DND-41 (cell line): Measurements from ENCODE around the gene CYP2C9.
"Not testable (repeated sequence)": the region's sequence is repeated elsewhere in the genome, so short reads cannot be mapped to it uniquely, and the experiment has no call there.

Source experiments
- ATAC-seq: fragments of 200-7000 bp; cut with Tn5 transposase; 3 replicates; pipeline ENCODE4 v1.9.1; 2021; ENCODE audit warnings: low read depth; ENCODE audit not compliant: insufficient read depth
- DNase-seq: peaks from one replicate; pipeline ENCODE4 v3.0.0-alpha.2; 2020
- H2AFZ ChIP-seq: 2 replicates; pipeline ENCODE4 v1.6.0; 2012; ENCODE audit warnings: low read depth, low read length
- H3K27ac ChIP-seq: 2 replicates; pipeline ENCODE4 v1.5.1; 2012; ENCODE audit warnings: low read length, inconsistent platforms
- H3K27me3 ChIP-seq: fragments of 200-600 bp; sonication (generic); 2 replicates; pipeline ENCODE4 v1.6.0; 2012; ENCODE audit warnings: low read length, mild to moderate bottlenecking, inconsistent platforms; ENCODE audit not compliant: insufficient read depth, poor library complexity
- H3K36me3 ChIP-seq: 2 replicates; pipeline ENCODE4 v1.5.1; 2012; ENCODE audit warnings: low read length, inconsistent platforms; ENCODE audit not compliant: insufficient read depth
- H3K4me1 ChIP-seq: 2 replicates; pipeline ENCODE4 v1.5.1; 2012; ENCODE audit warnings: mild to moderate bottlenecking, low read length; ENCODE audit not compliant: insufficient read depth
- H3K4me2 ChIP-seq: 2 replicates; pipeline ENCODE4 v1.6.0; 2012; ENCODE audit warnings: mild to moderate bottlenecking, moderate library complexity, low read length, inconsistent platforms; ENCODE audit not compliant: insufficient read depth
- H3K4me3 ChIP-seq, 2 experiments: fragments of 200-600 bp in 1 of 2; shearing (Covaris generic) in 1 of 2; 2 replicates each; pipeline ENCODE4 v1.5.1; 2012 to 2016; ENCODE audit warnings: inconsistent platforms in 2 of 2, low read length in 2 of 2, mild to moderate bottlenecking in 2 of 2, low read depth in 1 of 2, moderate library complexity in 1 of 2
- H3K79me2 ChIP-seq: 2 replicates; pipeline ENCODE4 v1.6.0; 2012; ENCODE audit warnings: low read length, inconsistent platforms; ENCODE audit not compliant: insufficient read depth
- H3K9ac ChIP-seq: 2 replicates; pipeline ENCODE4 v1.6.0; 2012; ENCODE audit warnings: low read depth, mild to moderate bottlenecking, inconsistent platforms, low read length, moderate library complexity
- H3K9me3 ChIP-seq: 2 replicates; pipeline ENCODE4 v1.5.1; 2012; ENCODE audit warnings: low read length, moderate library complexity, mild to moderate bottlenecking, inconsistent platforms; ENCODE audit not compliant: insufficient read depth, severe bottlenecking
- H4K20me1 ChIP-seq: 2 replicates; pipeline ENCODE4 v1.6.0; 2012; ENCODE audit warnings: low read length; ENCODE audit not compliant: insufficient read depth
- CTCF ChIP-seq: IDR thresholded peaks from 2 replicates; pipeline ENCODE4 v1.5.1; 2012; ENCODE audit warnings: borderline replicate concordance, low read length, moderate library complexity, mild to moderate bottlenecking; ENCODE audit not compliant: poor library complexity, severe bottlenecking; ENCODE audit errors: extremely low read depth
- EZH2 ChIP-seq: IDR thresholded peaks from 3 replicates; pipeline ENCODE4 v1.6.1; 2012; ENCODE audit warnings: borderline replicate concordance, low read depth, mild to moderate bottlenecking, moderate library complexity, low read length, inconsistent platforms; ENCODE audit not compliant: severe bottlenecking

CYP2C9 gene

GRCh38 chr10:94936721-94937120 is 1.7 kb upstream of the CYP2C9 start:
- no peaks in the 10 kb centered on the region for H3K79me2 ChIP-seq
- H3K4me3 ChIP-seq, result no peak overlapping the region
- no peak overlapping the region for H2AFZ ChIP-seq
- DNase-seq, result no peak
- TF ChIP-seq CTCF (no peak), EZH2 (no peak)
- no peaks in the 10 kb centered on the region for H3K4me1 ChIP-seq
- no peak overlapping the region for H3K9ac ChIP-seq
- no peaks in the 10 kb centered on the region for H3K27me3 ChIP-seq
- no peaks in the 10 kb centered on the region for H3K9me3 ChIP-seq
- no peaks in the 10 kb centered on the region for H3K36me3 ChIP-seq
- no peak overlapping the region for H3K27ac ChIP-seq
- H3K4me2 ChIP-seq, result no peak overlapping the region
- no peaks in the 10 kb centered on the region for H4K20me1 ChIP-seq
- ATAC-seq, result no peak

GRCh38 chr10:94943432-94944103 is 5.1 kb downstream of the CYP2C9 start:
- H3K4me2 ChIP-seq, H3K36me3 ChIP-seq, H3K9me3 ChIP-seq, H4K20me1 ChIP-seq, ATAC-seq, H2AFZ ChIP-seq, H3K79me2 ChIP-seq, H3K27ac ChIP-seq, H3K9ac ChIP-seq, H3K4me1 ChIP-seq, H3K27me3 ChIP-seq, DNase-seq, H3K4me3 ChIP-seq: not testable (repeated sequence)

GRCh38 chr10:94946181-94946580 is 7.7 kb downstream of the CYP2C9 start:
- ATAC-seq, H3K27ac ChIP-seq, H3K79me2 ChIP-seq, H3K4me1 ChIP-seq, H4K20me1 ChIP-seq, H3K9me3 ChIP-seq, H3K4me2 ChIP-seq, H2AFZ ChIP-seq, H3K9ac ChIP-seq, H3K36me3 ChIP-seq, H3K4me3 ChIP-seq, DNase-seq, H3K27me3 ChIP-seq: not testable (repeated sequence)

GRCh38 chr10:94963901-94964300 is 25.4 kb downstream of the CYP2C9 start:
- H3K9me3 ChIP-seq, result no peaks in the 10 kb centered on the region
- H4K20me1 ChIP-seq, result no peaks in the 10 kb centered on the region
- H3K9ac ChIP-seq, result no peak overlapping the region
- TF ChIP-seq CTCF, result peak; percentile 65
- TF ChIP-seq EZH2, result no peak
- no peaks in the 10 kb centered on the region for H3K79me2 ChIP-seq
- ATAC-seq (no peak), DNase-seq (no peak)
- H3K27me3 ChIP-seq, result no peaks in the 10 kb centered on the region
- no peaks in the 10 kb centered on the region for H3K4me1 ChIP-seq
- no peaks in the 10 kb centered on the region for H3K36me3 ChIP-seq
- H3K27ac ChIP-seq, result no peak overlapping the region
- no peak overlapping the region for H3K4me3 ChIP-seq
- H3K4me2 ChIP-seq, result no peak overlapping the region
- no peak overlapping the region for H2AFZ ChIP-seq
